IMR-90 (cell line): Measurements from ENCODE around the gene RBM44. TPM values are rescaled to one million over a fixed set of nuclear protein-coding genes. Genes with fewer than 3 reads are reported as not detected.

Source experiments
- ATAC-seq: fragments of 200-7000 bp; cut with Tn5 transposase; 2 replicates; pipeline ENCODE4 v1.9.1; 2020; ENCODE audit warnings: low read depth, mild to moderate bottlenecking, moderate library complexity
- BruUV-seq: library from RNA; stranded (reverse); fragments of 400-500 nt; replicated peaks from 2 replicates; lab custom pipeline; 2021; lab: Mats Ljungman, UMichigan
- CTCF ChIA-PET: fragments of 300-600 bp; formaldehyde crosslinking; extraction: SDS; loops from one replicate; lab custom pipeline; 2021; ENCODE audit warnings: antibody characterized with exemption; lab: Yijun Ruan, JAX
- POLR2A ChIA-PET: fragments of 300-600 bp; sonication (Branson Sonifier 250); formaldehyde crosslinking; loops from one replicate; lab custom pipeline; 2022; ENCODE audit warnings: antibody characterized with exemption; ENCODE audit not compliant: unreplicated experiment; lab: Charles Lee
- DNase-seq: peaks from one replicate; pipeline ENCODE4 v3.0.0; 2013
- H2AFZ ChIP-seq: replicated peaks from 2 replicates; pipeline ENCODE3; 2013; ENCODE audit warnings: low read length, mild to moderate bottlenecking; ENCODE audit not compliant: poor library complexity
- H2AK5ac ChIP-seq: 2 replicates; pipeline ENCODE4 v1.6.1; 2013; ENCODE audit warnings: low read depth, low read length, inconsistent platforms
- H2AK9ac ChIP-seq: replicated peaks from 2 replicates; pipeline ENCODE3; 2013; ENCODE audit warnings: mild to moderate bottlenecking, low read depth, low read length, moderate library complexity; ENCODE audit not compliant: poor library complexity
- H2BK120ac ChIP-seq: 2 replicates; pipeline ENCODE4 v1.6.1; 2013; ENCODE audit warnings: low read depth, low read length, inconsistent platforms
- H2BK15ac ChIP-seq: 3 replicates; pipeline ENCODE4 v1.6.1; 2013; ENCODE audit warnings: low read depth, low read length, inconsistent platforms
- H2BK20ac ChIP-seq: 2 replicates; pipeline ENCODE4 v1.6.1; 2013; ENCODE audit warnings: low read depth, mild to moderate bottlenecking, inconsistent platforms, low read length, moderate library complexity
- H2BK5ac ChIP-seq: 2 replicates; pipeline ENCODE4 v1.6.1; 2013; ENCODE audit warnings: mild to moderate bottlenecking, low read depth, low read length, inconsistent platforms; ENCODE audit not compliant: poor library complexity, severe bottlenecking
- H3K14ac ChIP-seq: replicated peaks from 2 replicates; pipeline ENCODE4 v1.6.1; 2013; ENCODE audit warnings: low read depth, low read length, inconsistent platforms
- H3K18ac ChIP-seq: 2 replicates; pipeline ENCODE4 v1.6.1; 2013; ENCODE audit warnings: low read depth, low read length, control low read depth
- H3K23ac ChIP-seq: 2 replicates; pipeline ENCODE4 v1.6.1; 2013; ENCODE audit warnings: low read depth, low read length, inconsistent platforms
- H3K27ac ChIP-seq: 2 replicates; pipeline ENCODE4 v1.5.1; 2013; ENCODE audit warnings: mild to moderate bottlenecking, control low read depth, low read length; ENCODE audit not compliant: insufficient read depth
- H3K27me3 ChIP-seq: 2 replicates; pipeline ENCODE4 v1.6.1; 2013; ENCODE audit warnings: low read length; ENCODE audit not compliant: control insufficient read depth, insufficient read depth
- H3K36me3 ChIP-seq: 2 replicates; pipeline ENCODE4 v1.6.1; 2013; ENCODE audit warnings: low read length, mixed read lengths; ENCODE audit not compliant: control insufficient read depth, insufficient read depth
- H3K4ac ChIP-seq: 2 replicates; pipeline ENCODE4 v1.6.1; 2013; ENCODE audit warnings: low read depth, low read length, inconsistent platforms
- H3K4me1 ChIP-seq: 2 replicates; pipeline ENCODE4 v1.6.1; 2013; ENCODE audit warnings: low read length, mixed read lengths; ENCODE audit not compliant: control insufficient read depth, insufficient read depth
- H3K4me2 ChIP-seq: 2 replicates; pipeline ENCODE4 v1.6.1; 2013; ENCODE audit warnings: low read depth, mild to moderate bottlenecking, control low read depth, low read length, moderate library complexity
- H3K4me3 ChIP-seq: 2 replicates; pipeline ENCODE4 v1.5.1; 2013; ENCODE audit warnings: low read depth, mild to moderate bottlenecking, control low read depth, low read length, moderate library complexity; ENCODE audit not compliant: insufficient read depth
- H3K56ac ChIP-seq: 2 replicates; pipeline ENCODE4 v1.6.1; 2013; ENCODE audit warnings: low read length, inconsistent platforms; ENCODE audit not compliant: insufficient read depth; ENCODE audit errors: extremely low read depth
- H3K79me1 ChIP-seq, 2 experiments: 2 replicates each; pipeline ENCODE4 v1.6.1; 2013; ENCODE audit warnings: low read length in 2 of 2, inconsistent platforms in 1 of 2, low read depth in 1 of 2
- H3K9ac ChIP-seq: 2 replicates; pipeline ENCODE4 v1.6.1; 2013; ENCODE audit warnings: low read depth, low read length, control low read depth
- H3K9me1 ChIP-seq: 2 replicates; pipeline ENCODE4 v1.6.1; 2013; ENCODE audit warnings: low read length, inconsistent platforms; ENCODE audit not compliant: insufficient read depth
- H3K9me3 ChIP-seq: 2 replicates; pipeline ENCODE4 v1.6.1; 2013; ENCODE audit warnings: low read length; ENCODE audit not compliant: control insufficient read depth, insufficient read depth
- H4K20me1 ChIP-seq: 2 replicates; pipeline ENCODE4 v1.6.1; 2013; ENCODE audit warnings: low read length, inconsistent platforms; ENCODE audit not compliant: insufficient read depth
- H4K5ac ChIP-seq: 2 replicates; pipeline ENCODE4 v1.6.1; 2013; ENCODE audit warnings: mild to moderate bottlenecking, low read depth, low read length, control low read depth
- H4K8ac ChIP-seq, 2 experiments: 2 replicates each; pipeline ENCODE4 v1.6.1; 2013; ENCODE audit warnings: low read depth in 2 of 2, low read length in 2 of 2, control low read depth in 1 of 2, inconsistent platforms in 1 of 2
- H4K91ac ChIP-seq: 2 replicates; pipeline ENCODE4 v1.6.1; 2013; ENCODE audit warnings: low read depth, low read length, inconsistent platforms; ENCODE audit not compliant: insufficient read depth
- BHLHE40 ChIP-seq: fragments of 150-350 bp; IDR thresholded peaks from 2 replicates; pipeline ENCODE4 v1.6.1; 2016; ENCODE audit warnings: mild to moderate bottlenecking, low read depth, low read length
- CEBPB ChIP-seq: IDR thresholded peaks from 2 replicates; pipeline ENCODE4 v1.6.1; 2012; ENCODE audit warnings: low read depth, low read length, improper control_type of control experiment
- CHD1 ChIP-seq: IDR thresholded peaks from 2 replicates; pipeline ENCODE4 v1.6.1; 2012; ENCODE audit warnings: low read depth, low read length, improper control_type of control experiment
- CTCF ChIP-seq: conservative IDR thresholded peaks from 2 replicates; pipeline ENCODE4 v1.5.1; 2012; ENCODE audit warnings: mild to moderate bottlenecking, low read depth, low read length, improper control_type of control experiment
- FOS ChIP-seq: fragments of 150-350 bp; IDR thresholded peaks from 2 replicates; pipeline ENCODE4 v1.6.1; 2016; ENCODE audit warnings: low read depth, low read length
- MAFK ChIP-seq: IDR thresholded peaks from 2 replicates; pipeline ENCODE4 v1.6.1; 2012; ENCODE audit warnings: low read depth, low read length, improper control_type of control experiment
- NFE2L2 ChIP-seq: fragments of 150-350 bp; IDR thresholded peaks from 2 replicates; pipeline ENCODE4 v1.6.1; 2016; ENCODE audit warnings: low read depth, mild to moderate bottlenecking, low read length
- POLR2A ChIP-seq: IDR thresholded peaks from 2 replicates; pipeline ENCODE4 v1.6.1; 2012; ENCODE audit warnings: mild to moderate bottlenecking, low read depth, low read length
- RAD21 ChIP-seq: IDR thresholded peaks from 2 replicates; pipeline ENCODE4 v1.6.1; 2012; ENCODE audit warnings: low read length, improper control_type of control experiment
- RCOR1 ChIP-seq: IDR thresholded peaks from 2 replicates; pipeline ENCODE4 v1.6.1; 2012; ENCODE audit warnings: mild to moderate bottlenecking, low read length, improper control_type of control experiment; ENCODE audit not compliant: insufficient replicate concordance
- RFX5 ChIP-seq: IDR thresholded peaks from 2 replicates; pipeline ENCODE4 v1.8.0; 2012; ENCODE audit warnings: low read depth, mild to moderate bottlenecking, low read length, moderate library complexity
- SMC3 ChIP-seq: fragments of 150-350 bp; IDR thresholded peaks from 2 replicates; pipeline ENCODE4 v1.6.1; 2016; ENCODE audit warnings: low read depth, mild to moderate bottlenecking, antibody characterized with exemption, low read length, moderate library complexity
- WGBS, 2 experiments: methylation state at CpG; one replicate each; pipeline versions ENCODE4 v1.1.5 to v1.1.7; 2013; ENCODE audit warnings: missing lambda C conversion rate in 2 of 2; ENCODE audit not compliant: insufficient read length in 1 of 2; ENCODE audit errors: extremely low coverage in 2 of 2; 5-methylcytosine and 5-hydroxymethylcytosine counted together
- dilution Hi-C: fragments of 300-500 bp; cut with HindIII; formaldehyde crosslinking; loops from one replicate; pipeline ENCODE4 v1.14.3; 2018; ENCODE audit warnings: low sequenced_read_pairs; ENCODE audit not compliant: unreplicated experiment
- in situ Hi-C: fragments of 300-500 bp; cut with MboI; formaldehyde crosslinking; loops from 3 replicates; pipeline ENCODE4 v1.14.3; 2019; ENCODE audit warnings: low sequenced_read_pairs, inconsistent platforms, mixed read lengths
- intact Hi-C: fragments of 100-400 bp; cut with micrococcal nuclease; formaldehyde crosslinking; loops from 2 replicates; pipeline ENCODE4 v1.10.0; 2022
- polyA plus RNA-seq, 3 experiments: library from polyadenylated mRNA; depleted of rRNA; stranded (reverse); fragments of >200 nt; gene quantifications; 2 replicates each; pipeline ENCODE4 v1.2.3, GENCODE V29; 2012; ENCODE audit warnings: low replicate concordance in 1 of 3
- total RNA-seq: library from RNA; depleted of rRNA; stranded (reverse); fragments of >200 nt; gene quantifications from 2 replicates; pipeline ENCODE4 v1.2.3, GENCODE V29; 2012

Gene RBM44
- total and polyA plus RNA-seq, 2 of the 4 experiments (the other 2 are of a cell fraction), result 0.14 to 0.18 TPM

GRCh38 chr2:237816531-237816930 is 18.0 kb downstream of the RBM44 start:
- WGBS, 2 experiments, result no CpG with 5 or more reads among the region's 1 CpG
- no peak overlapping the region for H3K4ac ChIP-seq
- peaks cover 13% of the 10 kb centered on the region for H3K27me3 ChIP-seq
- H3K9ac ChIP-seq, result no peak overlapping the region
- no peaks in the 10 kb centered on the region for H3K9me1 ChIP-seq
- no peak overlapping the region for H2AFZ ChIP-seq
- H3K79me1 ChIP-seq, result no peaks in the 10 kb centered on the region
- no TSS peak for BruUV-seq
- no peak overlapping the region for H4K5ac ChIP-seq
- no peak overlapping the region for H2AK5ac ChIP-seq
- H4K20me1 ChIP-seq, result no peaks in the 10 kb centered on the region
- ChIA-PET CTCF (no interaction called here), POLR2A (no interaction called here)
- no peaks in the 10 kb centered on the region for H3K4me1 ChIP-seq
- in situ Hi-C loops (no loop called here), intact Hi-C loops (no loop called here), dilution Hi-C loops (no loop called here)
- H3K36me3 ChIP-seq, result no peaks in the 10 kb centered on the region
- H3K9me3 ChIP-seq, result no peaks in the 10 kb centered on the region
- TF ChIP-seq CEBPB (no peak), SMC3 (no peak), CTCF (no peak), BHLHE40 (no peak), RCOR1 (no peak), RAD21 (no peak), NFE2L2 (no peak), FOS (no peak), CHD1 (no peak), RFX5 (no peak), MAFK (no peak), POLR2A (no peak)
- no peak overlapping the region for H3K14ac ChIP-seq
- no peak overlapping the region for H2BK120ac ChIP-seq
- H4K8ac ChIP-seq, result no peak overlapping the region
- H2BK20ac ChIP-seq, result no peak overlapping the region
- H2BK5ac ChIP-seq, result no peak overlapping the region
- H2AK9ac ChIP-seq, result no peak overlapping the region
- H3K4me3 ChIP-seq, result no peak overlapping the region
- no peak overlapping the region for H3K27ac ChIP-seq
- H3K23ac ChIP-seq, result no peak overlapping the region
- DNase-seq, result no peak
- H4K91ac ChIP-seq, result no peak overlapping the region
- H3K4me2 ChIP-seq, result no peak overlapping the region
- ATAC-seq, result no peak
- no peak overlapping the region for H3K56ac ChIP-seq
- no peak overlapping the region for H3K18ac ChIP-seq
- no peak overlapping the region for H2BK15ac ChIP-seq
